HL-60 (cell line): ENCODE measurements around the gene UPP2.

ENCODE experiments used
- DNase-seq, 2 experiments: peaks; one replicate each; pipeline ENCODE4 v3.0.0-alpha.2; 2010 to 2020; ENCODE audit warnings: low read depth in 1 of 2, low spot score in 1 of 2
- H3K27ac ChIP-seq: fragments of 250-450 bp; sonication (Bioruptor Pico); replicated peaks from 2 replicates; pipeline ENCODE4 v1.5.1; 2020; ENCODE audit warnings: mild to moderate bottlenecking, moderate library complexity
- H3K27me3 ChIP-seq: fragments of 250-450 bp; sonication (Bioruptor Pico); 2 replicates; pipeline ENCODE4 v1.5.1; 2021; ENCODE audit warnings: mild to moderate bottlenecking, moderate library complexity; ENCODE audit not compliant: insufficient read depth, poor library complexity, severe bottlenecking
- H3K4me3 ChIP-seq: replicated peaks from 2 replicates; pipeline ENCODE4 v1.5.1; 2011; ENCODE audit warnings: mild to moderate bottlenecking, control low read depth, low read length; ENCODE audit not compliant: insufficient read depth
- CTCF ChIP-seq: IDR thresholded peaks from one replicate; pipeline ENCODE4 v1.5.1; 2011; ENCODE audit warnings: low read length, control low read depth, inconsistent platforms; ENCODE audit not compliant: insufficient read depth
- GABPA ChIP-seq: IDR thresholded peaks from 2 replicates; pipeline ENCODE4 v1.6.1; 2012; ENCODE audit warnings: low read depth
- POLR2AphosphoS5 ChIP-seq: IDR thresholded peaks from 2 replicates; pipeline ENCODE4 v1.6.1; 2012; ENCODE audit warnings: low read depth
- SPI1 ChIP-seq: IDR thresholded peaks from 2 replicates; pipeline ENCODE4 v1.6.1; 2012; ENCODE audit warnings: low read depth, mild to moderate bottlenecking, borderline replicate concordance
- TF ChIP-seq, protein P1 (sequence below): IDR thresholded peaks from 2 replicates; pipeline ENCODE4 v1.6.1; 2012; ENCODE audit warnings: low read depth; ENCODE audit not compliant: insufficient replicate concordance

The UPP2 gene

DNA sequence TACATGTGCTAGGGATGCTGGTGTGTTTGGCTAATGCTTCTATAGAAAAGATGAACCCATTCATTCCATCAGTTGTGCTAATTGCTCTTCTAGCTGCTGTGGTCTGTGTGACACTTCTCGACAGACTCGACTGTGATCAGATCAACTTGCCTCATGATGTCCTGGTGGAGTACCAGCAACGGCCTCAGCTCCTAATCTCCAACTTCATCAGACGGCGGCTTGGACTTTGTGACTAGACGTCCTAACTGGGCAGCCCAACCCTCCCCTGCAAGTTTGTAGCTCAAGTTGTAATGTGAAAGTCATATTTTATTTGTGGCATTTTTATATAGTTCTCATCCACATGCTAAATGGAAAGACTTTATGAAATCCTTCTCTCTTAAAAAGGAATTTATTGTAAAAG is 33.0 kb downstream of the UPP2 start:
- TF ChIP-seq SPI1 (no peak), GABPA (no peak), POLR2AphosphoS5 (no peak), CTCF (no peak)
- TF ChIP-seq, protein P1, sequence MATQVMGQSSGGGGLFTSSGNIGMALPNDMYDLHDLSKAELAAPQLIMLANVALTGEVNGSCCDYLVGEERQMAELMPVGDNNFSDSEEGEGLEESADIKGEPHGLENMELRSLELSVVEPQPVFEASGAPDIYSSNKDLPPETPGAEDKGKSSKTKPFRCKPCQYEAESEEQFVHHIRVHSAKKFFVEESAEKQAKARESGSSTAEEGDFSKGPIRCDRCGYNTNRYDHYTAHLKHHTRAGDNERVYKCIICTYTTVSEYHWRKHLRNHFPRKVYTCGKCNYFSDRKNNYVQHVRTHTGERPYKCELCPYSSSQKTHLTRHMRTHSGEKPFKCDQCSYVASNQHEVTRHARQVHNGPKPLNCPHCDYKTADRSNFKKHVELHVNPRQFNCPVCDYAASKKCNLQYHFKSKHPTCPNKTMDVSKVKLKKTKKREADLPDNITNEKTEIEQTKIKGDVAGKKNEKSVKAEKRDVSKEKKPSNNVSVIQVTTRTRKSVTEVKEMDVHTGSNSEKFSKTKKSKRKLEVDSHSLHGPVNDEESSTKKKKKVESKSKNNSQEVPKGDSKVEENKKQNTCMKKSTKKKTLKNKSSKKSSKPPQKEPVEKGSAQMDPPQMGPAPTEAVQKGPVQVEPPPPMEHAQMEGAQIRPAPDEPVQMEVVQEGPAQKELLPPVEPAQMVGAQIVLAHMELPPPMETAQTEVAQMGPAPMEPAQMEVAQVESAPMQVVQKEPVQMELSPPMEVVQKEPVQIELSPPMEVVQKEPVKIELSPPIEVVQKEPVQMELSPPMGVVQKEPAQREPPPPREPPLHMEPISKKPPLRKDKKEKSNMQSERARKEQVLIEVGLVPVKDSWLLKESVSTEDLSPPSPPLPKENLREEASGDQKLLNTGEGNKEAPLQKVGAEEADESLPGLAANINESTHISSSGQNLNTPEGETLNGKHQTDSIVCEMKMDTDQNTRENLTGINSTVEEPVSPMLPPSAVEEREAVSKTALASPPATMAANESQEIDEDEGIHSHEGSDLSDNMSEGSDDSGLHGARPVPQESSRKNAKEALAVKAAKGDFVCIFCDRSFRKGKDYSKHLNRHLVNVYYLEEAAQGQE: no peak
- Histone ChIP-seq H3K27ac (no peak overlapping the region), H3K4me3 (no peak overlapping the region), H3K27me3 (no peaks in the 10 kb centered on the region)
- DNase-seq: no peak

DNA sequence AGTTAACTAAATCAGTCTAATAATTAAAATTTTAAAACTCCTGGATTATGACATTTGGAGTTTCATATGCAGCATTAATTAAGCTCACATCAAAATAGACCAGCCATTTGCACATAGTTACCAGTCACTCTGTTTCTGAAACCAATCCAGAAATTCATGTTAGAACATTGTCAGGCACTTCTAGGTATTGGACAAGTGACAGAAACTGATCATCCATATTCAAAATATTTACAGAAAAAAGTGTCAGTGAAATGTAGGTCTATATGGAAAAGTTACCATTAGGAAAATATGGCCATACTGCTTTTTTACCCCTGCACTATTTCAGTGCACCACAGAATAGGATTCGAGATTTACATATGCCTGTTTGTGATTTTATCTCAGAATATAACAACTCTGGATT is 33.4 kb downstream of the UPP2 start:
- no peak overlapping the region for H3K4me3 ChIP-seq
- no peaks in the 10 kb centered on the region for H3K27me3 ChIP-seq
- TF ChIP-seq, protein P1: no peak
- no peak for TF ChIP-seq GABPA
- DNase-seq: no peak
- H3K27ac ChIP-seq: no peak overlapping the region

- Histone ChIP-seq H3K4me3 (no peak overlapping the region), H3K27me3 (no peaks in the 10 kb centered on the region), H3K27ac (no peak overlapping the region)
- no peak for DNase-seq
- no peak for TF ChIP-seq CTCF
- TF ChIP-seq POLR2AphosphoS5: no peak
- TF ChIP-seq, protein P1: no peak
- TF ChIP-seq SPI1: no peak
- TF ChIP-seq GABPA: no peak
Measured at GRCh38 chr2:158138255-158138654, 36.6 kb downstream of the UPP2 start.

- Histone ChIP-seq H3K27me3 (no peaks in the 10 kb centered on the region), H3K4me3 (no peak overlapping the region), H3K27ac (no peak overlapping the region)
- TF ChIP-seq POLR2AphosphoS5: no peak
- TF ChIP-seq, protein P1: no peak
- no peak for TF ChIP-seq GABPA
- TF ChIP-seq CTCF: no peak
- TF ChIP-seq SPI1: no peak
- DNase-seq: no peak
Measured at GRCh38 chr2:158140201-158140600, 38.5 kb downstream of the UPP2 start.
